HepG2 (cell line): ENCODE measurements around the gene MYCBP2. TPM values are rescaled to one million over a fixed set of nuclear protein-coding genes. Genes with fewer than 3 reads are reported as not detected.

Source experiments
- AGO1 ChIP-seq: fragments of 200-400 bp; formaldehyde crosslinking; IDR thresholded peaks from 2 replicates; pipeline ENCODE4 v1.6.1; 2017; ENCODE audit warnings: mild to moderate bottlenecking, low read depth, low read length, moderate library complexity; ENCODE audit not compliant: poor library complexity, severe bottlenecking
- AKNA ChIP-seq: sonication (generic); formaldehyde crosslinking; IDR thresholded peaks from 2 replicates; pipeline ENCODE4 v1.4.0; 2020; ENCODE audit warnings: missing genetic modification reagents, borderline replicate concordance
- FLYWCH1 ChIP-seq: sonication (generic); formaldehyde crosslinking; IDR thresholded peaks from 2 replicates; pipeline ENCODE4 v1.8.1; 2023; ENCODE audit warnings: mild to moderate bottlenecking, missing genetic modification reagents
- FOSL1 ChIP-seq: sonication (generic); formaldehyde crosslinking; IDR thresholded peaks from 2 replicates; pipeline ENCODE4 v1.9.0; 2021; ENCODE audit warnings: missing genetic modification reagents, borderline replicate concordance
- GABPA ChIP-seq, 2 experiments: IDR thresholded peaks; 2 replicates each; pipeline ENCODE4 v1.6.1; 2011 to 2016; ENCODE audit warnings: low read depth in 2 of 2, low read length in 1 of 2, missing biosample characterization in 1 of 2, missing genetic modification characterization in 1 of 2
- NR3C1 ChIP-seq: sonication (generic); formaldehyde crosslinking; IDR thresholded peaks from 2 replicates; pipeline ENCODE4 v1.4.0; 2020; ENCODE audit warnings: missing genetic modification reagents
- U2AF1 ChIP-seq: fragments of 200-400 bp; formaldehyde crosslinking; optimal IDR thresholded peaks from 2 replicates; pipeline ENCODE3; 2017; ENCODE audit warnings: mild to moderate bottlenecking, low read depth, low read length
- YEATS4 ChIP-seq: sonication (generic); formaldehyde crosslinking; IDR thresholded peaks from 2 replicates; pipeline ENCODE4 v1.4.0; 2020; ENCODE audit warnings: missing genetic modification reagents, borderline replicate concordance
- ZFYVE20 ChIP-seq: sonication (generic); formaldehyde crosslinking; IDR thresholded peaks from 2 replicates; pipeline ENCODE4 v1.8.0; 2023; ENCODE audit warnings: low read depth, mild to moderate bottlenecking, moderate library complexity, missing genetic modification reagents, borderline replicate concordance
- ZNF136 ChIP-seq: sonication (generic); formaldehyde crosslinking; IDR thresholded peaks from 2 replicates; pipeline ENCODE4 v1.8.1; 2022; ENCODE audit warnings: low read depth, mild to moderate bottlenecking, moderate library complexity, missing genetic modification reagents
- ZNF264 ChIP-seq: sonication (generic); formaldehyde crosslinking; IDR thresholded peaks from 2 replicates; pipeline ENCODE4 v1.4.0; 2020; ENCODE audit warnings: missing genetic modification reagents
- ZNF512B ChIP-seq: sonication (generic); formaldehyde crosslinking; IDR thresholded peaks from 2 replicates; pipeline ENCODE4 v1.5.1; 2020; ENCODE audit warnings: missing genetic modification reagents, mild to moderate bottlenecking, borderline replicate concordance
- polyA plus RNA-seq, 8 experiments: library from polyadenylated mRNA; depleted of rRNA in 3 of 8; stranded (reverse) in 7 of 8; unstranded in 1 of 8; fragments of >200 nt; fragmentation: Illumina TruSeq in 4 of 8; extraction: Trizol in 4 of 8; gene quantifications; 2 replicates each; pipeline versions ENCODE4 v1.2.1 to v1.2.3, GENCODE V29; 2011 to 2016; ENCODE audit warnings: low read depth in 4 of 8, missing spikeins in 1 of 8, mixed read lengths in 1 of 8; ENCODE audit not compliant: insufficient read depth in 1 of 8
- total RNA-seq, 5 experiments: library from RNA; depleted of rRNA; stranded (reverse); fragments of >200 nt; fragmentation: Illumina TruSeq; extraction: Trizol; gene quantifications; 2 replicates each; pipeline ENCODE4 v1.2.3, GENCODE V29; 2016; ENCODE audit warnings: low read depth in 1 of 5
- TF ChIP-seq, protein P1 (sequence below): conservative IDR thresholded peaks from 2 replicates; pipeline ENCODE4 v1.6.1; 2018; ENCODE audit warnings: missing genetic modification reagents
- TF ChIP-seq, protein P2 (sequence below): sonication (generic); formaldehyde crosslinking; IDR thresholded peaks from 2 replicates; pipeline ENCODE4 v1.4.0; 2020; ENCODE audit warnings: missing genetic modification reagents, borderline replicate concordance
- TF ChIP-seq, protein P3 (sequence below): sonication (generic); formaldehyde crosslinking; IDR thresholded peaks from 2 replicates; pipeline ENCODE4 v1.8.1; 2023; ENCODE audit warnings: mild to moderate bottlenecking, inconsistent platforms, moderate library complexity, missing genetic modification reagents, borderline replicate concordance

MYCBP2 gene
- total and polyA plus RNA-seq, 2 of the 13 experiments (the other 11 are each of a cell fraction or from before 2014, with no cell fraction given) = 16.3 to 35.3 TPM

- TF ChIP-seq, protein P1, sequence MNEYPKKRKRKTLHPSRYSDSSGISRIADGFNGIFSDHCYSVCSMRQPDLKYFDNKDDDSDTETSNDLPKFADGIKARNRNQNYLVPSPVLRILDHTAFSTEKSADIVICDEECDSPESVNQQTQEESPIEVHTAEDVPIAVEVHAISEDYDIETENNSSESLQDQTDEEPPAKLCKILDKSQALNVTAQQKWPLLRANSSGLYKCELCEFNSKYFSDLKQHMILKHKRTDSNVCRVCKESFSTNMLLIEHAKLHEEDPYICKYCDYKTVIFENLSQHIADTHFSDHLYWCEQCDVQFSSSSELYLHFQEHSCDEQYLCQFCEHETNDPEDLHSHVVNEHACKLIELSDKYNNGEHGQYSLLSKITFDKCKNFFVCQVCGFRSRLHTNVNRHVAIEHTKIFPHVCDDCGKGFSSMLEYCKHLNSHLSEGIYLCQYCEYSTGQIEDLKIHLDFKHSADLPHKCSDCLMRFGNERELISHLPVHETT (CRISPR knock-in tag) = no peak
- TF ChIP-seq ZNF136 (CRISPR knock-in tag) = no peak
- no peak for TF ChIP-seq AGO1
- no peak for TF ChIP-seq ZNF264
- TF ChIP-seq, protein P2, sequence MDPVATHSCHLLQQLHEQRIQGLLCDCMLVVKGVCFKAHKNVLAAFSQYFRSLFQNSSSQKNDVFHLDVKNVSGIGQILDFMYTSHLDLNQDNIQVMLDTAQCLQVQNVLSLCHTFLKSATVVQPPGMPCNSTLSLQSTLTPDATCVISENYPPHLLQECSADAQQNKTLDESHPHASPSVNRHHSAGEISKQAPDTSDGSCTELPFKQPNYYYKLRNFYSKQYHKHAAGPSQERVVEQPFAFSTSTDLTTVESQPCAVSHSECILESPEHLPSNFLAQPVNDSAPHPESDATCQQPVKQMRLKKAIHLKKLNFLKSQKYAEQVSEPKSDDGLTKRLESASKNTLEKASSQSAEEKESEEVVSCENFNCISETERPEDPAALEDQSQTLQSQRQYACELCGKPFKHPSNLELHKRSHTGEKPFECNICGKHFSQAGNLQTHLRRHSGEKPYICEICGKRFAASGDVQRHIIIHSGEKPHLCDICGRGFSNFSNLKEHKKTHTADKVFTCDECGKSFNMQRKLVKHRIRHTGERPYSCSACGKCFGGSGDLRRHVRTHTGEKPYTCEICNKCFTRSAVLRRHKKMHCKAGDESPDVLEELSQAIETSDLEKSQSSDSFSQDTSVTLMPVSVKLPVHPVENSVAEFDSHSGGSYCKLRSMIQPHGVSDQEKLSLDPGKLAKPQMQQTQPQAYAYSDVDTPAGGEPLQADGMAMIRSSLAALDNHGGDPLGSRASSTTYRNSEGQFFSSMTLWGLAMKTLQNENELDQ = no peak
- TF ChIP-seq NR3C1 (CRISPR knock-in tag) = no peak
- peak; percentile 40; the same call in 1 of the 2 replicates for TF ChIP-seq YEATS4 (CRISPR knock-in tag)
- no peak for TF ChIP-seq U2AF1
- TF ChIP-seq, protein P3, sequence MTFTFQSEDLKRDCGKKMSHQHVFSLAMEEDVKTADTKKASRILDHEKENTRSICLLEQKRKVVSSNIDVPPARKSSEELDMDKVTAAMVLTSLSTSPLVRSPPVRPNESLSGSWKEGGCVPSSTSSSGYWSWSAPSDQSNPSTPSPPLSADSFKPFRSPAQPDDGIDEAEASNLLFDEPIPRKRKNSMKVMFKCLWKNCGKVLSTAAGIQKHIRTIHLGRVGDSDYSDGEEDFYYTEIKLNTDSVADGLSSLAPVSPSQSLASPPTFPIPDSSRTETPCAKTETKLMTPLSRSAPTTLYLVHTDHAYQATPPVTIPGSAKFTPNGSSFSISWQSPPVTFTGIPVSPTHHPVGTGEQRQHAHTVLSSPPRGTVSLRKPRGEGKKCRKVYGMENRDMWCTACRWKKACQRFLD (CRISPR knock-in tag) = 0 out of 2 replicates have a peak, but pooled peaks have one; percentile 39
- no peak for TF ChIP-seq FLYWCH1
- TF ChIP-seq GABPA (IDR thresholded peaks at IDR 0.05; ENCODE audit: low read depth, low read length) = no peak
- TF ChIP-seq GABPA (CRISPR knock-in tag; IDR thresholded peaks at IDR 0.05; ENCODE audit: low read depth) = no peak
- TF ChIP-seq ZNF512B = 0 out of 2 replicates have a peak, but pooled peaks have one; percentile 54
- no peak for TF ChIP-seq ZFYVE20 (CRISPR knock-in tag)
- TF ChIP-seq AKNA (CRISPR knock-in tag) = no peak
- no peak for TF ChIP-seq FOSL1
Observed at GRCh38 chr13:77026255-77026860, 300.5 kb downstream of the MYCBP2 start (continued).
